ENCODE measurements around the gene PRKN.

Gene PRKN

GRCh38 chr6:162722633-162723032, 4.9 kb downstream of the PRKN start:
- TF ChIP-seq CTCF (IDR thresholded peaks at IDR 0.05; ENCODE audit: low read length): no peak
- TF ChIP-seq EZH2 (IDR thresholded peaks at IDR 0.05; ENCODE audit: borderline replicate concordance, low read length): no peak
- Histone ChIP-seq H3F3A (ENCODE audit: insufficient read depth, low read length) (no peaks in the 10 kb centered on the region), H3K4me2 (ENCODE audit: low read length) (no peak overlapping the region), H2AFZ (ENCODE audit: low read length) (no peak overlapping the region), H3K9ac (ENCODE audit: low read length) (no peak overlapping the region), H3K27ac (ENCODE audit: low read depth, low read length, poor library complexity, severe bottlenecking) (no peak overlapping the region), H3K36me3 (ENCODE audit: insufficient read depth, low read length) (no peaks in the 10 kb centered on the region), H3K9me2 (ENCODE audit: low read depth, low read length) (no peaks in the 10 kb centered on the region), H3K4me1 (ENCODE audit: insufficient read depth, low read length, severe bottlenecking) (peaks cover 8% of the 10 kb centered on the region), H3K4me3 (ENCODE audit: low read depth, low read length, poor library complexity, severe bottlenecking) (no peak overlapping the region), H4K20me1 (ENCODE audit: insufficient read depth, low read length) (no peaks in the 10 kb centered on the region), H3K9me3 (ENCODE audit: low read length) (no peaks in the 10 kb centered on the region), H3K79me2 (ENCODE audit: insufficient read depth, low read length) (no peaks in the 10 kb centered on the region), H3K27me3 (ENCODE audit: insufficient read depth, low read length) (no peaks in the 10 kb centered on the region)

GRCh38 chr6:162722226-162722625, 5.3 kb downstream of the PRKN start:
- Histone ChIP-seq H2AFZ (ENCODE audit: low read length) (no peak overlapping the region), H3K36me3 (ENCODE audit: insufficient read depth, low read length) (no peaks in the 10 kb centered on the region), H3K27ac (ENCODE audit: low read depth, low read length, poor library complexity, severe bottlenecking) (no peak overlapping the region), H3K9ac (ENCODE audit: low read length) (no peak overlapping the region), H3K27me3 (ENCODE audit: insufficient read depth, low read length) (no peaks in the 10 kb centered on the region), H4K20me1 (ENCODE audit: insufficient read depth, low read length) (no peaks in the 10 kb centered on the region), H3K79me2 (ENCODE audit: insufficient read depth, low read length) (no peaks in the 10 kb centered on the region), H3K4me3 (ENCODE audit: low read depth, low read length, poor library complexity, severe bottlenecking) (no peak overlapping the region), H3F3A (ENCODE audit: insufficient read depth, low read length) (no peaks in the 10 kb centered on the region), H3K4me2 (ENCODE audit: low read length) (no peak overlapping the region), H3K9me2 (ENCODE audit: low read depth, low read length) (no peaks in the 10 kb centered on the region), H3K4me1 (ENCODE audit: insufficient read depth, low read length, severe bottlenecking) (peaks cover 6% of the 10 kb centered on the region), H3K9me3 (ENCODE audit: low read length) (no peaks in the 10 kb centered on the region)
- TF ChIP-seq EZH2 (IDR thresholded peaks at IDR 0.05; ENCODE audit: borderline replicate concordance, low read length) (no peak), CTCF (IDR thresholded peaks at IDR 0.05; ENCODE audit: low read length) (no peak)

- H2AFZ ChIP-seq (ENCODE audit: low read length): no peak overlapping the region
- no peak overlapping the region for H3K9ac ChIP-seq (ENCODE audit: low read length)
- H3K27me3 ChIP-seq (ENCODE audit: insufficient read depth, low read length): no peaks in the 10 kb centered on the region
- no peaks in the 10 kb centered on the region for H3K36me3 ChIP-seq (ENCODE audit: insufficient read depth, low read length)
- no peaks in the 10 kb centered on the region for H4K20me1 ChIP-seq (ENCODE audit: insufficient read depth, low read length)
- H3K4me3 ChIP-seq (ENCODE audit: low read depth, low read length, poor library complexity, severe bottlenecking): no peak overlapping the region
- H3K4me1 ChIP-seq (ENCODE audit: insufficient read depth, low read length, severe bottlenecking): no peaks in the 10 kb centered on the region
- no peaks in the 10 kb centered on the region for H3K79me2 ChIP-seq (ENCODE audit: insufficient read depth, low read length)
- no peak overlapping the region for H3K27ac ChIP-seq (ENCODE audit: low read depth, low read length, poor library complexity, severe bottlenecking)
- H3K9me2 ChIP-seq (ENCODE audit: low read depth, low read length): no peaks in the 10 kb centered on the region
- H3K4me2 ChIP-seq (ENCODE audit: low read length): no peak overlapping the region
- no peaks in the 10 kb centered on the region for H3F3A ChIP-seq (ENCODE audit: insufficient read depth, low read length)
- TF ChIP-seq EZH2 (IDR thresholded peaks at IDR 0.05; ENCODE audit: borderline replicate concordance, low read length) (no peak), CTCF (IDR thresholded peaks at IDR 0.05; ENCODE audit: low read length) (no peak)
- no peaks in the 10 kb centered on the region for H3K9me3 ChIP-seq (ENCODE audit: low read length)
These were observed 6.2 kb downstream of the PRKN start for GRCh38 chr6:162721404-162721687.

Data from OCI-LY1 (cell line).